Measurements from ENCODE around the gene HNRNPA1.
"Not testable (repeated sequence)": the region's sequence is repeated elsewhere in the genome, so short reads cannot be mapped to it uniquely, and the experiment has no call there.

The HNRNPA1 gene

GRCh38 chr12:54306925-54307741 lies 26.6 kb downstream of the HNRNPA1 start:
- no peak overlapping the region for H3K4me3 ChIP-seq (replicated peaks; ENCODE audit: low read depth, low read length)
- TF ChIP-seq CTCF (IDR thresholded peaks at IDR 0.05; ENCODE audit: low read length, missing control alignments): no peak
- DNase-seq (ENCODE audit: low read depth): peak; percentile 82

GRCh38 chr12:54311051-54311450 lies 30.5 kb downstream of the HNRNPA1 start:
- no peak overlapping the region for H3K4me3 ChIP-seq (replicated peaks; ENCODE audit: low read depth, low read length)
- no peak for TF ChIP-seq CTCF (IDR thresholded peaks at IDR 0.05; ENCODE audit: low read length, missing control alignments)
- no peak for DNase-seq (ENCODE audit: low read depth)

- H3K4me3 ChIP-seq (replicated peaks; ENCODE audit: low read depth, low read length); DNase-seq (ENCODE audit: low read depth): not testable (repeated sequence)
Observed at GRCh38 chr12:54312309-54312708, 31.8 kb downstream of the HNRNPA1 start.

- TF ChIP-seq CTCF (IDR thresholded peaks at IDR 0.05; ENCODE audit: low read length, missing control alignments): no peak
- H3K4me3 ChIP-seq (replicated peaks; ENCODE audit: low read depth, low read length): no peak overlapping the region
- DNase-seq (ENCODE audit: low read depth): no peak
Observed at GRCh38 chr12:54321363-54321762, 40.8 kb downstream of the HNRNPA1 start.

GRCh38 chr12:54324617-54325441 lies 44.3 kb downstream of the HNRNPA1 start, which contains the start of gene COPZ1:
Gene COPZ1 (plus strand): TSS chr12:54325131. CDS start chr12:54325164, 33 bp downstream.
- peak; percentile 100 for DNase-seq (ENCODE audit: low read depth)
- TF ChIP-seq CTCF (IDR thresholded peaks at IDR 0.05; ENCODE audit: low read length, missing control alignments): peak; percentile 74
- H3K4me3 ChIP-seq (replicated peaks; ENCODE audit: low read depth, low read length): peak within 1 kb of the TSS; percentile 84

GRCh38 chr12:54325442-54326109 lies 45.0 kb downstream of the HNRNPA1 start:
- H3K4me3 ChIP-seq (replicated peaks; ENCODE audit: low read depth, low read length): peak overlapping the region; percentile 84
- peak; percentile 20 for DNase-seq (ENCODE audit: low read depth)

GRCh38 chr12:54328595-54329337 lies 48.2 kb downstream of the HNRNPA1 start:
- H3K4me3 ChIP-seq (replicated peaks; ENCODE audit: low read depth, low read length): no peak overlapping the region

More at GRCh38 chr12:54328595-54329337, 48.2 kb downstream of the HNRNPA1 start:
- TF ChIP-seq CTCF (IDR thresholded peaks at IDR 0.05; ENCODE audit: low read length, missing control alignments): no peak
- no peak for DNase-seq (ENCODE audit: low read depth)
